Stimulated activated naive CD8-positive, alpha-beta T cell treated with anti-CD3 and anti-CD28 coated beads, Interleukin-15, Interleukin-2, amounts not matched to agents 100 U/mL and 50 U/mL, for 24 hours (primary cell): ENCODE measurements around the gene CCNJL.

Experiments
- ATAC-seq: fragments of 150-1000 bp; cut with Tn5 transposase; one replicate; pipeline ENCODE4 v1.10.0; 2021
- DNase-seq: peaks from one replicate; pipeline ENCODE4 v3.0.0; 2021

Gene CCNJL

GRCh38 chr5:160290751-160291150 is 21.6 kb downstream of the CCNJL start:
- ATAC-seq (no peak), DNase-seq (no peak)

- DNase-seq = no peak
- ATAC-seq = no peak
Observed at GRCh38 chr5:160289721-160290120, 22.6 kb downstream of the CCNJL start.

- DNase-seq = no peak
- ATAC-seq = no peak
Observed at GRCh38 chr5:160289356-160289651, 23.1 kb downstream of the CCNJL start.

- ATAC-seq = no peak
- DNase-seq = no peak
Observed at GRCh38 chr5:160287378-160288051, 24.8 kb downstream of the CCNJL start.

- DNase-seq = no peak
- no peak for ATAC-seq
Observed at GRCh38 chr5:160286947-160287346, 25.4 kb downstream of the CCNJL start.

- DNase-seq = no peak
- no peak for ATAC-seq
Observed at GRCh38 chr5:160285316-160285715, 27.0 kb downstream of the CCNJL start.

GRCh38 chr5:160284291-160284873 is 28.0 kb downstream of the CCNJL start:
- DNase-seq = no peak
- ATAC-seq = no peak

GRCh38 chr5:160281275-160281674 is 31.1 kb downstream of the CCNJL start:
- DNase-seq (no peak), ATAC-seq (no peak)

- DNase-seq (no peak), ATAC-seq (no peak)
Observed at GRCh38 chr5:160280384-160281095, 31.8 kb downstream of the CCNJL start.

GRCh38 chr5:160278343-160278742 is 34.0 kb downstream of the CCNJL start:
- DNase-seq (no peak), ATAC-seq (no peak)

GRCh38 chr5:160274483-160274931 is 37.9 kb downstream of the CCNJL start:
- DNase-seq (no peak), ATAC-seq (no peak)

- no peak for DNase-seq
- no peak for ATAC-seq
Observed at GRCh38 chr5:160272889-160273288, 39.5 kb downstream of the CCNJL start.

GRCh38 chr5:160272264-160272663 is 40.1 kb downstream of the CCNJL start:
- ATAC-seq (no peak), DNase-seq (no peak)

- DNase-seq (no peak), ATAC-seq (no peak)
Observed at GRCh38 chr5:160271836-160272235, 40.5 kb downstream of the CCNJL start.

GRCh38 chr5:160271396-160271795 is 41.0 kb downstream of the CCNJL start:
- ATAC-seq (peak; percentile 67), DNase-seq (peak; percentile 27)

- ATAC-seq = no peak
- no peak for DNase-seq
Observed at GRCh38 chr5:160270704-160271103, 41.7 kb downstream of the CCNJL start.

GRCh38 chr5:160269017-160269416 is 43.3 kb downstream of the CCNJL start:
- ATAC-seq = peak; percentile 21
- DNase-seq = peak; percentile 8

GRCh38 chr5:160268121-160268520 is 44.2 kb downstream of the CCNJL start:
- DNase-seq = no peak
- no peak for ATAC-seq

GRCh38 chr5:160266752-160267345 is 45.5 kb downstream of the CCNJL start:
- ATAC-seq = no peak
- no peak for DNase-seq

- ATAC-seq (no peak), DNase-seq (no peak)
Observed at GRCh38 chr5:160266044-160266443, 46.3 kb downstream of the CCNJL start.

GRCh38 chr5:160263326-160263855 is 49.0 kb downstream of the CCNJL start:
- DNase-seq (no peak), ATAC-seq (no peak)

- no peak for DNase-seq
- ATAC-seq = no peak
Observed at GRCh38 chr5:160262151-160263074, 50.0 kb downstream of the CCNJL start.
